ENCODE data around the gene SRP68.
A peak's percentile ranks its signal among the peaks of the same experiment; 100 is the strongest.

The SRP68 gene

GRCh38 chr17:76103274-76104139 is 31.2 kb upstream of the SRP68 start, which contains the start of gene EXOC7:
EXOC7 (minus strand) TSS chr17:76103787; CDS start chr17:76103692, 95 bp downstream.
- TF ChIP-seq, protein P1, sequence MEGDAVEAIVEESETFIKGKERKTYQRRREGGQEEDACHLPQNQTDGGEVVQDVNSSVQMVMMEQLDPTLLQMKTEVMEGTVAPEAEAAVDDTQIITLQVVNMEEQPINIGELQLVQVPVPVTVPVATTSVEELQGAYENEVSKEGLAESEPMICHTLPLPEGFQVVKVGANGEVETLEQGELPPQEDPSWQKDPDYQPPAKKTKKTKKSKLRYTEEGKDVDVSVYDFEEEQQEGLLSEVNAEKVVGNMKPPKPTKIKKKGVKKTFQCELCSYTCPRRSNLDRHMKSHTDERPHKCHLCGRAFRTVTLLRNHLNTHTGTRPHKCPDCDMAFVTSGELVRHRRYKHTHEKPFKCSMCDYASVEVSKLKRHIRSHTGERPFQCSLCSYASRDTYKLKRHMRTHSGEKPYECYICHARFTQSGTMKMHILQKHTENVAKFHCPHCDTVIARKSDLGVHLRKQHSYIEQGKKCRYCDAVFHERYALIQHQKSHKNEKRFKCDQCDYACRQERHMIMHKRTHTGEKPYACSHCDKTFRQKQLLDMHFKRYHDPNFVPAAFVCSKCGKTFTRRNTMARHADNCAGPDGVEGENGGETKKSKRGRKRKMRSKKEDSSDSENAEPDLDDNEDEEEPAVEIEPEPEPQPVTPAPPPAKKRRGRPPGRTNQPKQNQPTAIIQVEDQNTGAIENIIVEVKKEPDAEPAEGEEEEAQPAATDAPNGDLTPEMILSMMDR (IDR thresholded peaks at IDR 0.05; ENCODE audit: unreplicated experiment in 3 of 3) = no peak
- peaks cover 28% of the 10 kb centered on the region for H3K36me3 Mint-ChIP-seq (ENCODE audit: low read depth)
- peak within 1 kb of the TSS; percentile 94 to 95 (median 95) for H3K4me3 Mint-ChIP-seq
- peak within 1 kb of the TSS; percentile 99 to 100 (median 99) for H3K27ac Mint-ChIP-seq
- peaks cover 24% of the 10 kb centered on the region for H3K4me1 Mint-ChIP-seq
- no peaks in the 10 kb centered on the region for H3K9me3 Mint-ChIP-seq
- peaks cover 4% of the 10 kb centered on the region for H3K27me3 Mint-ChIP-seq (ENCODE audit: low read depth)

GRCh38 chr17:76102944-76103273 is 30.6 kb upstream of the SRP68 start:
- TF ChIP-seq, protein P1 (IDR thresholded peaks at IDR 0.05; ENCODE audit: unreplicated experiment in 3 of 3) = no peak
- Mint-ChIP-seq H3K27me3 (ENCODE audit: low read depth) (peaks cover 4% of the 10 kb centered on the region), H3K9me3 (no peaks in the 10 kb centered on the region), H3K36me3 (ENCODE audit: low read depth) (peaks cover 33% of the 10 kb centered on the region), H3K27ac (peak overlapping the region; percentile 99 to 100 (median 99)), H3K4me1 (peaks cover 24% of the 10 kb centered on the region), H3K4me3 (peak overlapping the region; percentile 94 to 95 (median 95))

GRCh38 chr17:76097716-76098295 is 25.5 kb upstream of the SRP68 start:
- Mint-ChIP-seq H3K9me3 (no peaks in the 10 kb centered on the region), H3K27ac (no peak overlapping the region), H3K4me1 (peaks cover 3% of the 10 kb centered on the region), H3K4me3 (no peak overlapping the region), H3K36me3 (ENCODE audit: low read depth) (peaks cover 62% of the 10 kb centered on the region), H3K27me3 (ENCODE audit: low read depth) (no peaks in the 10 kb centered on the region)
- TF ChIP-seq, protein P1 (IDR thresholded peaks at IDR 0.05; ENCODE audit: unreplicated experiment in 3 of 3) = no peak

GRCh38 chr17:76095943-76096342 is 23.6 kb upstream of the SRP68 start:
- Mint-ChIP-seq H3K9me3 (no peaks in the 10 kb centered on the region), H3K27ac (no peak overlapping the region), H3K4me1 (no peaks in the 10 kb centered on the region), H3K4me3 (no peak overlapping the region), H3K27me3 (ENCODE audit: low read depth) (no peaks in the 10 kb centered on the region), H3K36me3 (ENCODE audit: low read depth) (peaks cover 61% of the 10 kb centered on the region)
- TF ChIP-seq, protein P1 (IDR thresholded peaks at IDR 0.05; ENCODE audit: unreplicated experiment in 3 of 3) = no peak

- Mint-ChIP-seq H3K27ac (no peak overlapping the region), H3K9me3 (no peaks in the 10 kb centered on the region), H3K36me3 (ENCODE audit: low read depth) (peaks cover 54% of the 10 kb centered on the region), H3K4me1 (no peaks in the 10 kb centered on the region), H3K4me3 (no peak overlapping the region), H3K27me3 (ENCODE audit: low read depth) (no peaks in the 10 kb centered on the region)
- TF ChIP-seq, protein P1 (IDR thresholded peaks at IDR 0.05; ENCODE audit: unreplicated experiment in 3 of 3) = no peak
Observed at GRCh38 chr17:76094046-76094445, 21.7 kb upstream of the SRP68 start.

All from nephron (organoid).